ENCODE results near the gene OSBPL9.

OSBPL9 gene

DNA sequence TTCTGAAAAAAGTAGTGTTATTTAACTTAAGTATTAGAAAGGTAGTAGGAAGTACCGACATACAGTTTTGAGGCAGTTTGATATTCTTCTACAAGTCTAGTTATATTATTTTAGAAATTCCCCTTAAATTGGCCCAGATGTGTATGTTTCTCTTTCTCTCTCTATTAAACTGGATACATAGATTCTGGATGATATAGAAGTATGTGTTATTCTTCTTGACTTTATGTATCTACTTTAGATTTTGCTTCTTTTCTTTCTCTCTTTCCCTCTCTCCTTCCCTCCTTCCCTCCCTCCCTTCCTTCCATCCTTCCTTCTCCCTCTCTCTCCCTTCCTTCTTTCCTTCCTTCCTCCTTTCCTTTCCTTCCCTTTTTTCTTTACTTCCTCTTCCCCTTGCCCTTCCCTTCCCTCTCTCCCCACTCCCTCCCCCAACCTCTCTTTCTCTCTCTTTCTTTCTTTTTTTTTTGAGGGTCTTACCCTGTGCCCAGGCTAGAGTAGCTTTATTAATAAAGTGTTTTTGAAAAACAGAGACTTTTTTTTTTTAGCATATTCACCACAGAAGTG lies 124.3 kb downstream of the OSBPL9 start:
- Histone ChIP-seq H3K27ac (replicated peaks) (no peak overlapping the region), H3K4me3 (replicated peaks; ENCODE audit: insufficient read depth, low read length) (no peak overlapping the region), H3K27me3 (ENCODE audit: insufficient read depth, poor library complexity, severe bottlenecking) (no peaks in the 10 kb centered on the region)
- TF ChIP-seq CTCF (IDR thresholded peaks at IDR 0.05; ENCODE audit: insufficient read depth, low read length) (no peak), POLR2AphosphoS5 (IDR thresholded peaks at IDR 0.05; ENCODE audit: low read depth) (no peak), SPI1 (IDR thresholded peaks at IDR 0.05; ENCODE audit: borderline replicate concordance, low read depth) (no peak), GABPA (IDR thresholded peaks at IDR 0.05; ENCODE audit: low read depth) (no peak)
- TF ChIP-seq, protein P1, sequence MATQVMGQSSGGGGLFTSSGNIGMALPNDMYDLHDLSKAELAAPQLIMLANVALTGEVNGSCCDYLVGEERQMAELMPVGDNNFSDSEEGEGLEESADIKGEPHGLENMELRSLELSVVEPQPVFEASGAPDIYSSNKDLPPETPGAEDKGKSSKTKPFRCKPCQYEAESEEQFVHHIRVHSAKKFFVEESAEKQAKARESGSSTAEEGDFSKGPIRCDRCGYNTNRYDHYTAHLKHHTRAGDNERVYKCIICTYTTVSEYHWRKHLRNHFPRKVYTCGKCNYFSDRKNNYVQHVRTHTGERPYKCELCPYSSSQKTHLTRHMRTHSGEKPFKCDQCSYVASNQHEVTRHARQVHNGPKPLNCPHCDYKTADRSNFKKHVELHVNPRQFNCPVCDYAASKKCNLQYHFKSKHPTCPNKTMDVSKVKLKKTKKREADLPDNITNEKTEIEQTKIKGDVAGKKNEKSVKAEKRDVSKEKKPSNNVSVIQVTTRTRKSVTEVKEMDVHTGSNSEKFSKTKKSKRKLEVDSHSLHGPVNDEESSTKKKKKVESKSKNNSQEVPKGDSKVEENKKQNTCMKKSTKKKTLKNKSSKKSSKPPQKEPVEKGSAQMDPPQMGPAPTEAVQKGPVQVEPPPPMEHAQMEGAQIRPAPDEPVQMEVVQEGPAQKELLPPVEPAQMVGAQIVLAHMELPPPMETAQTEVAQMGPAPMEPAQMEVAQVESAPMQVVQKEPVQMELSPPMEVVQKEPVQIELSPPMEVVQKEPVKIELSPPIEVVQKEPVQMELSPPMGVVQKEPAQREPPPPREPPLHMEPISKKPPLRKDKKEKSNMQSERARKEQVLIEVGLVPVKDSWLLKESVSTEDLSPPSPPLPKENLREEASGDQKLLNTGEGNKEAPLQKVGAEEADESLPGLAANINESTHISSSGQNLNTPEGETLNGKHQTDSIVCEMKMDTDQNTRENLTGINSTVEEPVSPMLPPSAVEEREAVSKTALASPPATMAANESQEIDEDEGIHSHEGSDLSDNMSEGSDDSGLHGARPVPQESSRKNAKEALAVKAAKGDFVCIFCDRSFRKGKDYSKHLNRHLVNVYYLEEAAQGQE (IDR thresholded peaks at IDR 0.05; ENCODE audit: insufficient replicate concordance, low read depth), result no peak
- no peak for DNase-seq (ENCODE audit: low read depth in 1 of 2, low spot score in 1 of 2)

GRCh38 chr1:51744506-51745303 lies 127.8 kb downstream of the OSBPL9 start:
- no peak overlapping the region for H3K27ac ChIP-seq (replicated peaks)
- TF ChIP-seq, protein P1 (IDR thresholded peaks at IDR 0.05; ENCODE audit: insufficient replicate concordance, low read depth), result no peak
- no peak for TF ChIP-seq GABPA (IDR thresholded peaks at IDR 0.05; ENCODE audit: low read depth)
- TF ChIP-seq CTCF (IDR thresholded peaks at IDR 0.05; ENCODE audit: insufficient read depth, low read length), result no peak
- TF ChIP-seq SPI1 (IDR thresholded peaks at IDR 0.05; ENCODE audit: borderline replicate concordance, low read depth), result no peak
- no peak for TF ChIP-seq POLR2AphosphoS5 (IDR thresholded peaks at IDR 0.05; ENCODE audit: low read depth)
- DNase-seq (ENCODE audit: low read depth in 1 of 2, low spot score in 1 of 2), result no peak
- no peaks in the 10 kb centered on the region for H3K27me3 ChIP-seq (ENCODE audit: insufficient read depth, poor library complexity, severe bottlenecking)
- H3K4me3 ChIP-seq (replicated peaks; ENCODE audit: insufficient read depth, low read length), result no peak overlapping the region

DNA sequence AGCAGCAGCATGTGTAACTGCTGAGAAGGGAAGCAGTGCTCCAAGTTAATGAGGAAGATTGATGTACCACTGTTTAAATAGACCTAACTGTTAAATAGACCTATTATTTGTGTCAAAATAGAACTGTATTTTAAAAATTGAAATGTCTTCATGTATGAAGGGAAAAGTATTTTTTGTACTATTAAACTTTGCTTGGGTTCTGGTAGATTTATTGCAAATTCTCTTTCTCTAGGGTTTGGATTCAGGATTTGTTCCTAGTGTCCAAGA lies 128.3 kb downstream of the OSBPL9 start:
- no peaks in the 10 kb centered on the region for H3K27me3 ChIP-seq (ENCODE audit: insufficient read depth, poor library complexity, severe bottlenecking)
- no peak overlapping the region for H3K4me3 ChIP-seq (replicated peaks; ENCODE audit: insufficient read depth, low read length)
- no peak for DNase-seq (ENCODE audit: low read depth in 1 of 2, low spot score in 1 of 2)
- TF ChIP-seq CTCF (IDR thresholded peaks at IDR 0.05; ENCODE audit: insufficient read depth, low read length) (no peak), POLR2AphosphoS5 (IDR thresholded peaks at IDR 0.05; ENCODE audit: low read depth) (no peak), GABPA (IDR thresholded peaks at IDR 0.05; ENCODE audit: low read depth) (no peak), SPI1 (IDR thresholded peaks at IDR 0.05; ENCODE audit: borderline replicate concordance, low read depth) (no peak)
- TF ChIP-seq, protein P1 (IDR thresholded peaks at IDR 0.05; ENCODE audit: insufficient replicate concordance, low read depth), result no peak
- no peak overlapping the region for H3K27ac ChIP-seq (replicated peaks)
